HepG2 (cell line): ENCODE measurements around the gene XPNPEP3. TPM values are rescaled to one million over a fixed set of nuclear protein-coding genes. Genes with fewer than 3 reads are reported as not detected.

ENCODE experiments used
- CSRNP2 ChIP-seq: sonication (generic); formaldehyde crosslinking; conservative IDR thresholded peaks from 2 replicates; pipeline ENCODE4 v1.8.0; 2022; ENCODE audit warnings: low read depth, missing genetic modification reagents
- ETV5 ChIP-seq: IDR thresholded peaks from 2 replicates; pipeline ENCODE4 v1.6.1; 2018; ENCODE audit warnings: missing biosample characterization, missing genetic modification reagents, inconsistent platforms, borderline replicate concordance
- JUN ChIP-seq: sonication (generic); formaldehyde crosslinking; IDR thresholded peaks from 2 replicates; pipeline ENCODE4 v1.4.0; 2020; ENCODE audit warnings: mild to moderate bottlenecking, missing genetic modification reagents
- KIAA2018 ChIP-seq: sonication (generic); formaldehyde crosslinking; IDR thresholded peaks from 2 replicates; pipeline ENCODE4 v1.5.0; 2020; ENCODE audit warnings: mild to moderate bottlenecking, missing genetic modification reagents, borderline replicate concordance
- NFYB ChIP-seq: sonication (generic); formaldehyde crosslinking; IDR thresholded peaks from 2 replicates; pipeline ENCODE4 v1.4.0; 2020; ENCODE audit warnings: missing genetic modification reagents
- ZBTB26 ChIP-seq: IDR thresholded peaks from 2 replicates; pipeline ENCODE4 v1.6.1; 2016; ENCODE audit warnings: missing compliant biosample characterization, missing genetic modification reagents, borderline replicate concordance
- ZBTB4 ChIP-seq: sonication (generic); formaldehyde crosslinking; IDR thresholded peaks from 2 replicates; pipeline ENCODE4 v1.4.0; 2020; ENCODE audit warnings: missing genetic modification reagents, mild to moderate bottlenecking, borderline replicate concordance
- ZNF788 ChIP-seq: sonication (generic); formaldehyde crosslinking; IDR thresholded peaks from 2 replicates; pipeline ENCODE4 v1.5.0; 2020; ENCODE audit warnings: mild to moderate bottlenecking, missing genetic modification reagents, borderline replicate concordance
- ZNF792 ChIP-seq: IDR thresholded peaks from 2 replicates; pipeline ENCODE4 v1.6.1; 2016
- polyA plus RNA-seq, 8 experiments: library from polyadenylated mRNA; depleted of rRNA in 3 of 8; stranded (reverse) in 7 of 8; unstranded in 1 of 8; fragments of >200 nt; fragmentation: Illumina TruSeq in 4 of 8; extraction: Trizol in 4 of 8; gene quantifications; 2 replicates each; pipeline versions ENCODE4 v1.2.1 to v1.2.3, GENCODE V29; 2011 to 2016; ENCODE audit warnings: low read depth in 4 of 8, missing spikeins in 1 of 8, mixed read lengths in 1 of 8; ENCODE audit not compliant: insufficient read depth in 1 of 8
- total RNA-seq, 5 experiments: library from RNA; depleted of rRNA; stranded (reverse); fragments of >200 nt; fragmentation: Illumina TruSeq; extraction: Trizol; gene quantifications; 2 replicates each; pipeline ENCODE4 v1.2.3, GENCODE V29; 2016; ENCODE audit warnings: low read depth in 1 of 5

XPNPEP3 gene
- total and polyA plus RNA-seq, 2 of the 13 experiments (the other 11 are each of a cell fraction or from before 2014, with no cell fraction given) = 10.3 to 14.0 TPM

GRCh38 chr22:40856513-40857308 is at the start of gene XPNPEP3, which contains the start of gene ST13 (continued):
- TF ChIP-seq KIAA2018 (CRISPR knock-in tag) (no peak), ZBTB4 (no peak; the same call in 1 of the 2 replicates), CSRNP2 (0 out of 2 replicates have a peak, but pooled peaks have one; percentile 58), JUN (CRISPR knock-in tag) (peak; percentile 53; the same call in 1 of the 2 replicates), NFYB (peak; percentile 24; the same call in 1 of the 2 replicates), ZNF788 (CRISPR knock-in tag) (peak; percentile 56; the same call in 1 of the 2 replicates), ETV5 (peak; percentile 37), ZBTB26 (peak; percentile 59; the same call in 1 of the 2 replicates), ZNF792 (CRISPR knock-in tag) (peak; percentile 27; the same call in 1 of the 2 replicates)
